ENCODE results near the gene GPS2.
"Not testable (repeated sequence)": the region's sequence is repeated elsewhere in the genome, so short reads cannot be mapped to it uniquely, and the experiment has no call there.

The GPS2 gene

DNA sequence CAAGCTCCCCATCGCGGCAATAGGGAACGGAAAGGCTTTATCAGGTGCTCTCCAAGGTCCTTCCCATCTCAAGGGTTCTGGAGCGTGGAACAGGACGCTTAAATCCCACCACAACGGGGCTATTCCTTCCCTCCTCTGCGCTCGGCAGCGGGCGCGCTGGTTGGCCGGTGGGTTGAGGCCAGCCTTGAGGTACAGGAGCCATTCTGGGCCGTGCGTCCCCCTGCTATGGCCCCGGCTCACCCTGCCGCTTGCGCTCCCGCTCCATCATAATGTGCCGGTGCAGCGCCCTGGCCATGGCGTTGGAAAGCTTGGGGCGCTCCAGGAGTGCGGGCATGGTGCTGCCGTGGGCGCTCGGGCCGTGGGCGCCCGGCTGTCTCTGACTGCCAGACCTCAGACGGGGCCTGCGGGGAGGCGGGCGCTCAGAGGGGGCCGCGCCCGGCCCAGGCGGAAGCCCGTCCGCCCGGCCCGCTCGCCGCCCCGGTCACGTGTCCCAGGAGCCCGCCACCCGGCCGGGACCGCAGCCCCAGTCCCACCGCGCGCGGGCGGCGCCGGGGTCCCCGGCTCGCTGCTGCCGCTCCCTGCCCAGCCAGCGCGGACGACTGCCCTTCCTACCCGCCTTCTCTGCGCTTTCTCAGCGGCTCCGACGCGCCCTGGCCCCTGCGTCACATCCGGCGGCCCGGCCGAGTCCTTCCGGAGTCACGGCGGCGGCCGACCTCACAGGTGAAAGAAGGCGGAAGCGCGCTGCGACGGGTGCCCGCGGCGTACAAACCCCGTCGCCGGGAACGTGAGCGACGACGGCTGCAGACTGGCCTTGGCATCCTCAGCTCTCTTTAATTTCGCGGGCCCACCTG, at the start of gene GPS2:
Gene GPS2, minus strand, starts transcription at position 642 of the 851 bp plus-strand sequence. Its CDS starts 308 bp downstream, at position 334.
- DNase-seq, result peak; percentile 90

DNA sequence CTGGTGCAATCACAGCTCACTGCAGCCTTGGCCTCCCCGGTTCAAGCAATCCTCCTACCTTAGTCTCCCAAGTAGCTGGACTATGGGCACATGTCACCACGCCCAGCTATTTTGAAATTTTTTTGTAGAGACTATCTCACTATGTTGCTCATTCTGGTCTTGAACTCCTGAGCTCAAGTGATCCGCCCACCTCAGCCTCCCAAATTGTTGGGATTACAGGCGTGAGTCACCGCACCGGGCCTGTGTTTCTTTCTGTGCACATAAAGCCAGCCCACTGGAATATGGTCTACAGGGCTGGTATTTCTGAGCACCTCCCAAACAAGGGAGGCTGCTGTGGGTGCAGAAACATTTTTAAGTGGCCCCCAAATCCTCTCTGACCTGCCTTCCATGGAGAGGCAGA, 48.2 kb upstream of the GPS2 start:
- DNase-seq, result no peak

- no peak for DNase-seq
Measured at GRCh38 chr17:7361906-7362305, 46.7 kb upstream of the GPS2 start.

GRCh38 chr17:7357381-7357780, 42.2 kb upstream of the GPS2 start:
- no peak for DNase-seq

- no peak for DNase-seq
Measured at GRCh38 chr17:7356756-7357155, 41.6 kb upstream of the GPS2 start.

DNA sequence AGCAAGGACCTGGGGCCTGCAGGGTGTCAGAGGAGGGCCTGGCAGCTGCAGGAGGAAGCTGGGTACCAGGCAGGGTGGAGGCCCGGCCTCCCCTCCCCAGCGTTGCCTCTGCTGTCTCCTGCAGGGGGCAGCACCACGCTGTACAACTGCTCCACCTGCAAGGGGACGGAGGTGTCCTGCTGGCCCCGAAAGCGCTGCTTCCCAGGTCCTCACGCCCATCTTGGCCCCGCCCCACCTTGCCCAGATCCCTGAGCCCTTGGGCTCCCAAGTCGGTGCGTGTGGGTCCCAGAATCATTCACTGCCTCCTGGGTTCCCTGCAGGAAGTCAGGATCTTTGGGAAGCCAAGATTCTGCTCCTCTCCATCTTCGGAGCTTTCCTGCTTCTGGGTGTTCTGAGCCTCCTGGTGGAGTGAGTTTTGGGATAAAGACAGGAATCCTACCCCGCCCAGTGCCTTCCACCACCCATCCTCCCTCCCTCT, 41.0 kb upstream of the GPS2 start:
- DNase-seq, result peak; percentile 79

DNA sequence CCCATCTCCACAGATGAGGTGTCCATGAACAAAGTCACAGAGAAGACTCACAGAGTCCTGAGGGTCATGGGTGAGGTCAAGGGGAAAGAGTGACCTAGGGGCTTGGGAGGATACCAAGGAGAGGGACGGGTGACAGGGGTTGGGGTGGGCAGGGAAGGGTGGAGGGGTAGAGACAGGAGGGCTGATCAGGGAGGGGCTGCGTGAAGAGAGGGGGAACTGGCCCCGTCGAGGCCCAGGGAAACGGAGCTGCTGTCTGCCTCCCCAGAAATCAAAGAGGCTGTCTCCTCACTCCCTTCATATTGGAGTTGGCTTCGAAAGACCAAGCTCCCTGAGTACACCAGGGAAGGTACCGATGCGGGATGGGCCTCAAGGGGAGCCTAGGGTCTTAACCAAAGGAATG, 40.4 kb upstream of the GPS2 start:
- no peak for DNase-seq

- DNase-seq, result no peak
Measured at GRCh38 chr17:7355053-7355452, 39.9 kb upstream of the GPS2 start, which contains the start of gene TMEM95. Gene TMEM95, plus strand, starts transcription at chr17:7355156. Its CDS starts 49 bp downstream, at chr17:7355205.

GRCh38 chr17:7354262-7354843, 39.2 kb upstream of the GPS2 start:
- DNase-seq, result no peak

GRCh38 chr17:7352910-7353635, 37.9 kb upstream of the GPS2 start:
- DNase-seq, result no peak

DNA sequence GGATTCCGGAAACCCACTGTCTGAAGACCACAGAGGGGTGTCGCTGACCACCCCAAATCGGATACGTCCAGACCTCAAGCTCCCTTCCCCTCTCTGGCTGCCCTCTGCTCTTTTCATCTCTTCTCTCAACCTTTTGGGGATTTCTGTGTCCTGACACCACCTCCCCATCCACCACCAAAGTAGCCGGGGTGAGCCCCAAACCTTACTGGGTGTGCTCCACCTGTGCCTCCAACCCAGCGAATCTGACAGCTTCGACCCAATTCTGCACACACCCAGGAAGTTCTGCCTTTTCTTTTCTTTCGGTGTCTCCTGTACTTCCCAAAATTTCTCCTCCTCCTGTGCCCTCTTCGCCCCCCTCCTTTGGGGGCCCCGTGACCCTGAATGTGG, 37.3 kb upstream of the GPS2 start:
- DNase-seq, result no peak

- peak; percentile 56 for DNase-seq
Measured at GRCh38 chr17:7351665-7352502, 36.7 kb upstream of the GPS2 start, which contains the start of gene KCTD11. Gene KCTD11, plus strand, starts transcription at chr17:7352162.

- no peak for DNase-seq
Measured at GRCh38 chr17:7348478-7349242, 33.5 kb upstream of the GPS2 start.

DNA sequence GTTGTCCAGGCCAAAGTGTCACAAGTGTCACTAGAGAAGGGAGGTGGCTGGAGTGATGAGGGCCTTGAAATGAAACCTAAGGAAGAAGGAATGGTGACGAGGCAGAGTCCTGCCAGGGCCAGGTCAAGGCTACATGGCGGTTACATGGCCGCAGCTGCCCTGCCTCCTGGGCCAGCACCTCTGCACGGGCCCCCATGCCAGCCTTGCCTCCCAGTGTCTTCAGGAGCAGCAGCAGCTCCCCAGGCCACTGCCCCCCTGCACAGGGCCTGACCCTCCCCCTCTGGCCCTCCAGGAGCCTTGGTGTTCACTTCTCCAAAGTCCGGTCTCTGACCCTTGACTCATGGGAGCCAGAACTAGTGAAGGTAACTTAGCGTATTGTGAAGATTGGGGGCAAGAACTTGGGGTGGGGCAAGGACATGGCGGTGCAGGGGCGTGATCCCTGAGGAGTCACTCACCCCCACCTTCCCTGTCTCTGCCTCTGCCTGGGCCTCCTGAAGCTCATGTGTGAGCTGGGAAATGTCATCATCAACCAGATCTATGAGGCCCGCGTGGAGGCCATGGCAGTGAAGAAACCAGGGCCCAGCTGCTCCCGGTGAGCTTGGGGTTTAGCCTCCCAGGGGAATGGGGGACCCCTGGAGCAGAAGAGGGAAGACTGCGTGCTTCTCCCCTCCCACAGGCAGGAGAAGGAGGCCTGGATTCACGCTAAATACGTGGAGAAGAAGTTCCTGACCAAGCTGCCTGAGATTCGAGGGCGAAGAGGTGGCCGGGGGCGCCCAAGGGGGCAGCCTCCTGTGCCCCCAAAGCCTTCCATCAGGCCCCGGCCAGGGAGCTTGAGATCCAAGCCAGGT, 32.7 kb upstream of the GPS2 start:
- DNase-seq, result no peak

DNA sequence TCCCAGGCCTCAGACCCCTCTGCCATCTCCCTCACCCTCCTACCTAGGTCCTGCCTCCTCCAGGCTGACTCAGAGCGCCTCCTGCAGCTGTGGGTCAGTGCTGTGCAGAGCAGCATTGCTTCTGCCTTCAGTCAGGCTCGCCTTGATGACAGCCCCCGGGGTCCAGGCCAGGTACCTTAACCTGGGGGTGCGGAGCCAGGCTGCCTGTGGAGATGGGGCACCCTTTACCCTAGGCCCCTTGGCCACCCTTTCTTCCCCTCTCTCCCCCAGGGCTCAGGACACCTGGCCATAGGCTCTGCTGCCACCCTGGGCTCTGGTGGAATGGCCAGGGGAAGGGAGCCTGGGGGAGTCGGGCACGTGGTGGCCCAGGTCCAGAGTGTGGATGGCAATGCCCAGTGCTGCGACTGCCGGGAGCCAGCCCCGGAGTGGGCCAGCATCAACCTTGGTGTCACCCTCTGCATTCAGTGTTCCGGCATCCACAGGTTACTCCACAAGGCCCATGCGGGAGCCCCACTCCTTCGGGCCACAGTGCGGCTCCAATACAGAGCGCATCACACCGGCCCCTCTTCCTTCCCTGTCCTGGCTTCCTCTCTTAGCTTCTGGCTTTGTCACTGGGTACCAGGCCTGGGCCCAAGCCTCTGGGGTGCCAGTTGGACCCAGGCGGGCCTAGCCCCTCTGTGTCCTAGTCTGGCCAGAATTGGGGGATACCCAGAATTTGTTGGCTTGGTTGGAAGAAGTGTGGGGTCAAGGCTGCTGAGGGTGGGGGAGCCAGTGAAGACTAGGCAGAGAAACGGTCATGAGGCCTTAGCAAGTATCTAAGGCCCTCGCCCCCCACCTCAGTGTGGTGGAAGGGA, 31.8 kb upstream of the GPS2 start:
- DNase-seq, result no peak

DNA sequence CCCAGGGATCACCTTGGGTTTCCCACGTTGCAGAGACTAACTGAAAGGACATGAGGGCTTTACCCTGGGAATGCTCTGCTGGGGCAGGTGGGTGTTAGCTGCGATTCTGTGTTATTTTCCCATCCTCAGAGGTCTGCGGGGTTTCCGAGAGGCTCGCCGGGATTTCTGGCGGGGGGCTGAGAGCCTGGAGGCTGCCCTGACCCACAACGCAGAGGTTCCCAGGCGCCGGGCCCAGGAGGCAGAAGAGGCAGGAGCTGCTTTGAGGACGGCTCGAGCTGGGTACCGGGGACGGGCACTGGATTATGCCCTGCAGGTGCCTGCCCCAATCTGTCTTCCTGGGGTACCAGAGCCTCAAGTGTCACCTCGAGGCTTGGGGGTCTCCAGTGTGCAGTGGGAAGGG, 28.1 kb upstream of the GPS2 start:
- DNase-seq, result no peak

DNA sequence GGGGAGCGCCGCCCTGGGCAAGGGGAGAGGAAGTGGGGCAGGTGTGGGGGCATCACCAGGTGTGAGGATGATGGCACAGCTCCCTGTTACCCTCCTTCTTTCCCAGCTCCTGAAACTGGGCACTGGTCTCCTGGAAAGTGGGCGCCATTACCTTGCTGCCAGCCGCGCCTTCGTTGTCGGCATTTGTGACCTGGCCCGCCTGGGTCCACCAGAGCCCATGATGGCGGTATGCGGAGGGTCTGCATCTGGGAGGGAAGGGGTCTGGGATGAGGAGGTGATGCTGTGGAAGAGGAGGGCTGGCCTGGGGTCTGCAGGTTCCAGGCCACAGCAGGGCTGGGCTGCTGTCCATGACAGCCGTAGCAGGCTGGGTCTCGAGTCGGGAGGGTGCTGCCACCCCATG, 26.7 kb upstream of the GPS2 start:
- no peak for DNase-seq

DNA sequence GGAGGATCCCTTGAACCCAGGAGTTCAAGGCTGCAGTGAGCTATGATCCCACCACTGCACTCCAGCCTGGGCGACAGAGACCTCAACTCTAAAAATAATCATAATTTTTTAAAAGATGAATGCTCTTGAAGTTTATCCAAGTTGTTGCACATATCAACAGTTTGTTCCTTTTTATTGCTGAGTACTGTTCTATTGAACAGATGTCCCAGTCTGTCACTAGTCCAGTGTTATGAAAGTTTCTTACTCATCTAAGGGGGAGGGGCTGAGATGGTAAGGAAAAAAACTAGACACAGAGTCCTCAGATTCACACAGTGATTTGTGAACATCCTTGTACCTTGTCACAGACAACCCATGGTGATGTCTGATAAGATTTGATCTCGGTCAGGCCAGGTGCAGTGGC, 25.0 kb upstream of the GPS2 start:
- DNase-seq, result no peak

GRCh38 chr17:7337600-7337999, 22.4 kb upstream of the GPS2 start:
- DNase-seq, result not testable (repeated sequence)

All from activated T-cell treated with anti-CD3 and anti-CD28 coated beads for 4 hours (primary cell).